Endothelial cell (in vitro differentiated cells): ENCODE results near the gene TAS1R2. TPM values are rescaled to one million over a fixed set of nuclear protein-coding genes. Genes with fewer than 3 reads are reported as not detected.
"Not testable (repeated sequence)": the region's sequence is repeated elsewhere in the genome, so short reads cannot be mapped to it uniquely, and the experiment has no call there.

ENCODE experiments used
- DNase-seq: peaks from one replicate; pipeline ENCODE4 v3.0.0; 2021; ENCODE audit warnings: low spot score
- H3K27ac Mint-ChIP-seq: one replicate; pipeline ENCODE4 v1.8.0; 2021; ENCODE audit warnings: mixed read lengths, inconsistent platforms; ENCODE audit not compliant: unreplicated experiment
- H3K27me3 Mint-ChIP-seq: one replicate; pipeline ENCODE4 v1.8.0; 2021; ENCODE audit warnings: mild to moderate bottlenecking, moderate library complexity, mixed read lengths, inconsistent platforms; ENCODE audit not compliant: unreplicated experiment
- H3K36me3 Mint-ChIP-seq: one replicate; pipeline ENCODE4 v1.8.0; 2021; ENCODE audit warnings: mild to moderate bottlenecking, low read depth, mixed read lengths, inconsistent platforms; ENCODE audit not compliant: unreplicated experiment
- H3K4me1 Mint-ChIP-seq: one replicate; pipeline ENCODE4 v1.8.0; 2021; ENCODE audit warnings: mild to moderate bottlenecking, mixed read lengths, inconsistent platforms; ENCODE audit not compliant: unreplicated experiment
- H3K4me3 Mint-ChIP-seq: one replicate; pipeline ENCODE4 v1.8.0; 2021; ENCODE audit warnings: mild to moderate bottlenecking, mixed read lengths, inconsistent platforms; ENCODE audit not compliant: unreplicated experiment
- H3K9me3 Mint-ChIP-seq: one replicate; pipeline ENCODE4 v1.8.0; 2021; ENCODE audit warnings: mixed read lengths, inconsistent platforms; ENCODE audit not compliant: unreplicated experiment
- CTCF ChIP-seq: fragments of 200-600 bp; sonication (generic); IDR thresholded peaks from one replicate; pipeline ENCODE4 v1.5.0; 2021; ENCODE audit warnings: antibody characterized with exemption; ENCODE audit not compliant: unreplicated experiment
- total RNA-seq: library from RNA; stranded (reverse); fragmentation: NEBNext Ultra II Directional; extraction: Animal tissue kit (Norgen Biotek cat#: 25700); gene quantifications from one replicate; pipeline ENCODE4 v1.2.1, GENCODE V29; 2021; ENCODE audit not compliant: unreplicated experiment

TAS1R2 gene
- total RNA-seq, 1 donor from 2014 or later: not detected

- Mint-ChIP-seq H3K27ac (no peak overlapping the region), H3K27me3 (no peaks in the 10 kb centered on the region), H3K4me3 (no peak overlapping the region), H3K9me3 (no peaks in the 10 kb centered on the region), H3K4me1 (no peaks in the 10 kb centered on the region), H3K36me3 (no peaks in the 10 kb centered on the region)
- no peak for DNase-seq
- no peak for TF ChIP-seq CTCF
These were observed 14.6 kb upstream of the TAS1R2 start for GRCh38 chr1:18874036-18874435.

GRCh38 chr1:18872071-18872611 is 12.7 kb upstream of the TAS1R2 start:
- Mint-ChIP-seq H3K4me1 (no peaks in the 10 kb centered on the region), H3K27ac (no peak overlapping the region), H3K9me3 (no peaks in the 10 kb centered on the region), H3K36me3 (no peaks in the 10 kb centered on the region), H3K4me3 (no peak overlapping the region), H3K27me3 (peaks cover 2% of the 10 kb centered on the region)
- no peak for TF ChIP-seq CTCF
- no peak for DNase-seq

- no peak for DNase-seq
- Mint-ChIP-seq H3K27me3 (peaks cover 2% of the 10 kb centered on the region), H3K36me3 (no peaks in the 10 kb centered on the region), H3K27ac (no peak overlapping the region), H3K9me3 (no peaks in the 10 kb centered on the region), H3K4me1 (no peaks in the 10 kb centered on the region), H3K4me3 (no peak overlapping the region)
- no peak for TF ChIP-seq CTCF
These were observed 12.1 kb upstream of the TAS1R2 start for GRCh38 chr1:18871401-18872070.

- TF ChIP-seq CTCF: no peak
- Mint-ChIP-seq H3K36me3 (no peaks in the 10 kb centered on the region), H3K27ac (no peak overlapping the region), H3K27me3 (peaks cover 2% of the 10 kb centered on the region), H3K4me3 (no peak overlapping the region), H3K9me3 (no peaks in the 10 kb centered on the region), H3K4me1 (no peaks in the 10 kb centered on the region)
- DNase-seq: no peak
These were observed 11.5 kb upstream of the TAS1R2 start for GRCh38 chr1:18870957-18871356.

- H3K9me3 Mint-ChIP-seq, H3K4me1 Mint-ChIP-seq, H3K36me3 Mint-ChIP-seq: not testable (repeated sequence)
These were observed 11.1 kb upstream of the TAS1R2 start for GRCh38 chr1:18870595-18870865.

More at GRCh38 chr1:18870595-18870865, 11.1 kb upstream of the TAS1R2 start:
- not testable (repeated sequence) for H3K27me3 Mint-ChIP-seq, H3K27ac Mint-ChIP-seq, DNase-seq, H3K4me3 Mint-ChIP-seq
